IMR-90 (cell line): ENCODE results near the gene XIRP1. TPM values are rescaled to one million over a fixed set of nuclear protein-coding genes. Genes with fewer than 3 reads are reported as not detected.
A peak's percentile ranks its signal among the peaks of the same experiment; 100 is the strongest.

Source experiments
- ATAC-seq: fragments of 200-7000 bp; cut with Tn5 transposase; 2 replicates; pipeline ENCODE4 v1.9.1; 2020; ENCODE audit warnings: low read depth, mild to moderate bottlenecking, moderate library complexity
- BruUV-seq: library from RNA; stranded (reverse); fragments of 400-500 nt; replicated peaks from 2 replicates; lab custom pipeline; 2021; lab: Mats Ljungman, UMichigan
- CTCF ChIA-PET: fragments of 300-600 bp; formaldehyde crosslinking; extraction: SDS; loops from one replicate; lab custom pipeline; 2021; ENCODE audit warnings: antibody characterized with exemption; lab: Yijun Ruan, JAX
- POLR2A ChIA-PET: fragments of 300-600 bp; sonication (Branson Sonifier 250); formaldehyde crosslinking; loops from one replicate; lab custom pipeline; 2022; ENCODE audit warnings: antibody characterized with exemption; ENCODE audit not compliant: unreplicated experiment; lab: Charles Lee
- DNase-seq: peaks from one replicate; pipeline ENCODE4 v3.0.0; 2013
- H2AFZ ChIP-seq: replicated peaks from 2 replicates; pipeline ENCODE3; 2013; ENCODE audit warnings: low read length, mild to moderate bottlenecking; ENCODE audit not compliant: poor library complexity
- H2AK5ac ChIP-seq: 2 replicates; pipeline ENCODE4 v1.6.1; 2013; ENCODE audit warnings: low read depth, low read length, inconsistent platforms
- H2AK9ac ChIP-seq: replicated peaks from 2 replicates; pipeline ENCODE3; 2013; ENCODE audit warnings: mild to moderate bottlenecking, low read depth, low read length, moderate library complexity; ENCODE audit not compliant: poor library complexity
- H2BK120ac ChIP-seq: 2 replicates; pipeline ENCODE4 v1.6.1; 2013; ENCODE audit warnings: low read depth, low read length, inconsistent platforms
- H2BK15ac ChIP-seq: 3 replicates; pipeline ENCODE4 v1.6.1; 2013; ENCODE audit warnings: low read depth, low read length, inconsistent platforms
- H2BK20ac ChIP-seq: 2 replicates; pipeline ENCODE4 v1.6.1; 2013; ENCODE audit warnings: low read depth, mild to moderate bottlenecking, inconsistent platforms, low read length, moderate library complexity
- H2BK5ac ChIP-seq: 2 replicates; pipeline ENCODE4 v1.6.1; 2013; ENCODE audit warnings: mild to moderate bottlenecking, low read depth, low read length, inconsistent platforms; ENCODE audit not compliant: poor library complexity, severe bottlenecking
- H3K14ac ChIP-seq: replicated peaks from 2 replicates; pipeline ENCODE4 v1.6.1; 2013; ENCODE audit warnings: low read depth, low read length, inconsistent platforms
- H3K18ac ChIP-seq: 2 replicates; pipeline ENCODE4 v1.6.1; 2013; ENCODE audit warnings: low read depth, low read length, control low read depth
- H3K23ac ChIP-seq: 2 replicates; pipeline ENCODE4 v1.6.1; 2013; ENCODE audit warnings: low read depth, low read length, inconsistent platforms
- H3K27ac ChIP-seq: 2 replicates; pipeline ENCODE4 v1.5.1; 2013; ENCODE audit warnings: mild to moderate bottlenecking, control low read depth, low read length; ENCODE audit not compliant: insufficient read depth
- H3K27me3 ChIP-seq: 2 replicates; pipeline ENCODE4 v1.6.1; 2013; ENCODE audit warnings: low read length; ENCODE audit not compliant: control insufficient read depth, insufficient read depth
- H3K36me3 ChIP-seq: 2 replicates; pipeline ENCODE4 v1.6.1; 2013; ENCODE audit warnings: low read length, mixed read lengths; ENCODE audit not compliant: control insufficient read depth, insufficient read depth
- H3K4ac ChIP-seq: 2 replicates; pipeline ENCODE4 v1.6.1; 2013; ENCODE audit warnings: low read depth, low read length, inconsistent platforms
- H3K4me1 ChIP-seq: 2 replicates; pipeline ENCODE4 v1.6.1; 2013; ENCODE audit warnings: low read length, mixed read lengths; ENCODE audit not compliant: control insufficient read depth, insufficient read depth
- H3K4me2 ChIP-seq: 2 replicates; pipeline ENCODE4 v1.6.1; 2013; ENCODE audit warnings: low read depth, mild to moderate bottlenecking, control low read depth, low read length, moderate library complexity
- H3K4me3 ChIP-seq: 2 replicates; pipeline ENCODE4 v1.5.1; 2013; ENCODE audit warnings: low read depth, mild to moderate bottlenecking, control low read depth, low read length, moderate library complexity; ENCODE audit not compliant: insufficient read depth
- H3K56ac ChIP-seq: 2 replicates; pipeline ENCODE4 v1.6.1; 2013; ENCODE audit warnings: low read length, inconsistent platforms; ENCODE audit not compliant: insufficient read depth; ENCODE audit errors: extremely low read depth
- H3K79me1 ChIP-seq, 2 experiments: 2 replicates each; pipeline ENCODE4 v1.6.1; 2013; ENCODE audit warnings: low read length in 2 of 2, inconsistent platforms in 1 of 2, low read depth in 1 of 2
- H3K9ac ChIP-seq: 2 replicates; pipeline ENCODE4 v1.6.1; 2013; ENCODE audit warnings: low read depth, low read length, control low read depth
- H3K9me1 ChIP-seq: 2 replicates; pipeline ENCODE4 v1.6.1; 2013; ENCODE audit warnings: low read length, inconsistent platforms; ENCODE audit not compliant: insufficient read depth
- H3K9me3 ChIP-seq: 2 replicates; pipeline ENCODE4 v1.6.1; 2013; ENCODE audit warnings: low read length; ENCODE audit not compliant: control insufficient read depth, insufficient read depth
- H4K20me1 ChIP-seq: 2 replicates; pipeline ENCODE4 v1.6.1; 2013; ENCODE audit warnings: low read length, inconsistent platforms; ENCODE audit not compliant: insufficient read depth
- H4K5ac ChIP-seq: 2 replicates; pipeline ENCODE4 v1.6.1; 2013; ENCODE audit warnings: mild to moderate bottlenecking, low read depth, low read length, control low read depth
- H4K8ac ChIP-seq, 2 experiments: 2 replicates each; pipeline ENCODE4 v1.6.1; 2013; ENCODE audit warnings: low read depth in 2 of 2, low read length in 2 of 2, control low read depth in 1 of 2, inconsistent platforms in 1 of 2
- H4K91ac ChIP-seq: 2 replicates; pipeline ENCODE4 v1.6.1; 2013; ENCODE audit warnings: low read depth, low read length, inconsistent platforms; ENCODE audit not compliant: insufficient read depth
- CEBPB ChIP-seq: IDR thresholded peaks from 2 replicates; pipeline ENCODE4 v1.6.1; 2012; ENCODE audit warnings: low read depth, low read length, improper control_type of control experiment
- CHD1 ChIP-seq: IDR thresholded peaks from 2 replicates; pipeline ENCODE4 v1.6.1; 2012; ENCODE audit warnings: low read depth, low read length, improper control_type of control experiment
- FOS ChIP-seq: fragments of 150-350 bp; IDR thresholded peaks from 2 replicates; pipeline ENCODE4 v1.6.1; 2016; ENCODE audit warnings: low read depth, low read length
- MAFK ChIP-seq: IDR thresholded peaks from 2 replicates; pipeline ENCODE4 v1.6.1; 2012; ENCODE audit warnings: low read depth, low read length, improper control_type of control experiment
- MAZ ChIP-seq: IDR thresholded peaks from 2 replicates; pipeline ENCODE4 v1.6.1; 2012; ENCODE audit warnings: low read depth, mild to moderate bottlenecking, low read length, improper control_type of control experiment, moderate library complexity, borderline replicate concordance
- MXI1 ChIP-seq: IDR thresholded peaks from 2 replicates; pipeline ENCODE4 v1.6.1; 2012; ENCODE audit warnings: low read depth, mild to moderate bottlenecking, low read length, moderate library complexity, borderline replicate concordance
- NFE2L2 ChIP-seq: fragments of 150-350 bp; IDR thresholded peaks from 2 replicates; pipeline ENCODE4 v1.6.1; 2016; ENCODE audit warnings: low read depth, mild to moderate bottlenecking, low read length
- POLR2A ChIP-seq: IDR thresholded peaks from 2 replicates; pipeline ENCODE4 v1.6.1; 2012; ENCODE audit warnings: mild to moderate bottlenecking, low read depth, low read length
- RAD21 ChIP-seq: IDR thresholded peaks from 2 replicates; pipeline ENCODE4 v1.6.1; 2012; ENCODE audit warnings: low read length, improper control_type of control experiment
- RCOR1 ChIP-seq: IDR thresholded peaks from 2 replicates; pipeline ENCODE4 v1.6.1; 2012; ENCODE audit warnings: mild to moderate bottlenecking, low read length, improper control_type of control experiment; ENCODE audit not compliant: insufficient replicate concordance
- RFX5 ChIP-seq: IDR thresholded peaks from 2 replicates; pipeline ENCODE4 v1.8.0; 2012; ENCODE audit warnings: low read depth, mild to moderate bottlenecking, low read length, moderate library complexity
- SMC3 ChIP-seq: fragments of 150-350 bp; IDR thresholded peaks from 2 replicates; pipeline ENCODE4 v1.6.1; 2016; ENCODE audit warnings: low read depth, mild to moderate bottlenecking, antibody characterized with exemption, low read length, moderate library complexity
- USF2 ChIP-seq: fragments of 150-350 bp; IDR thresholded peaks from 2 replicates; pipeline ENCODE4 v1.6.1; 2017; ENCODE audit warnings: mild to moderate bottlenecking, antibody characterized with exemption, low read length, low read depth
- WGBS, 2 experiments: methylation state at CpG; one replicate each; pipeline versions ENCODE4 v1.1.5 to v1.1.7; 2013; ENCODE audit warnings: missing lambda C conversion rate in 2 of 2; ENCODE audit not compliant: insufficient read length in 1 of 2; ENCODE audit errors: extremely low coverage in 2 of 2; 5-methylcytosine and 5-hydroxymethylcytosine counted together
- dilution Hi-C: fragments of 300-500 bp; cut with HindIII; formaldehyde crosslinking; loops from one replicate; pipeline ENCODE4 v1.14.3; 2018; ENCODE audit warnings: low sequenced_read_pairs; ENCODE audit not compliant: unreplicated experiment
- in situ Hi-C: fragments of 300-500 bp; cut with MboI; formaldehyde crosslinking; loops from 3 replicates; pipeline ENCODE4 v1.14.3; 2019; ENCODE audit warnings: low sequenced_read_pairs, inconsistent platforms, mixed read lengths
- intact Hi-C: fragments of 100-400 bp; cut with micrococcal nuclease; formaldehyde crosslinking; loops from 2 replicates; pipeline ENCODE4 v1.10.0; 2022
- polyA plus RNA-seq, 3 experiments: library from polyadenylated mRNA; depleted of rRNA; stranded (reverse); fragments of >200 nt; gene quantifications; 2 replicates each; pipeline ENCODE4 v1.2.3, GENCODE V29; 2012; ENCODE audit warnings: low replicate concordance in 1 of 3
- total RNA-seq: library from RNA; depleted of rRNA; stranded (reverse); fragments of >200 nt; gene quantifications from 2 replicates; pipeline ENCODE4 v1.2.3, GENCODE V29; 2012
- TF ChIP-seq, protein P1 (sequence below): conservative IDR thresholded peaks from 2 replicates; pipeline ENCODE4 v1.5.1; 2012; ENCODE audit warnings: mild to moderate bottlenecking, low read depth, low read length, improper control_type of control experiment
- TF ChIP-seq, protein P2 (sequence below): fragments of 150-350 bp; IDR thresholded peaks from 2 replicates; pipeline ENCODE4 v1.6.1; 2016; ENCODE audit warnings: low read depth, mild to moderate bottlenecking, low read length, moderate library complexity, borderline replicate concordance

The XIRP1 gene
- total and polyA plus RNA-seq, 2 of the 4 experiments (the other 2 are of a cell fraction) = under 0.01 to 0.07 TPM

DNA sequence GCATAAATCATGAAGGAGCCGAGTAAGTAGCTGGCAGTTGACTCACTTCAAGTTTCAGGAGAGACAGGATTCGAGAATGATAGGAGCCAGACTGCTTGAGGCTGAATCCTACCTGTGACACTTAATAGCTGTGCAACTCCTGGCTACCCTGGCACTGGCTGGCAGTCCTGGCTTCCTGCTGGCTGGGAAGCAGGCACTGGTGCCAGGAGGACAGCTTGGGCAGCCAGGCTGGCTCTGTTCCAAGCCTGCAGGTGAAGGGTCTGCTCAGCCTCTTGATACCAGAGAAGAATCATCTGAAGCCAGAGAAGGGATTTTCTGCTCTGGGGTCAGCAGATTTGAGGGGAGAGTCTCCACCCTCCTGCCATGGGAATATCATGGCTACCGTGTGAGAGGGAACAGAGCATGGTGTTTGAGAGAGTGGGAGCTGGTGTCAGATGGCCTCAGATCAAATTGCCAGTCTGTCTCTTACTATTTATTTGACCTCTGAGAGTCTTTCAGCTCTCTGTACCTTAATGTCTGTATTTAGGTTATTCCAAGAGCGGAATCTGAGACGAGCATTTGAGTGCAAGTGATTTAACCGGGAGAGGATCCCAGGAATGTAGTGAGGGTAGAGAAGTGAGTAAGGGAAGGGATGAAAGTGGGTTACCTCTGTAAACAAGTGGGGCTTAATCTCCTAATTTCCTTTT is 4.4 kb upstream of the XIRP1 start:
- Histone ChIP-seq H3K18ac (no peak overlapping the region), H2BK15ac (no peak overlapping the region), H3K14ac (no peak overlapping the region), H2AK5ac (no peak overlapping the region; the same call in 1 of the 2 replicates), H3K27me3 (peaks cover 4% of the 10 kb centered on the region), H2AFZ (peak overlapping the region; percentile 49), H4K8ac (peak overlapping the region in 1 of 2 experiments; percentile 26; a peak in 1 of 4 replicates), H4K5ac (no peak overlapping the region), H3K27ac (no peak overlapping the region), H3K9me3 (no peaks in the 10 kb centered on the region), H2BK120ac (0 out of 2 replicates have a peak overlapping the region, but pooled peaks have one; percentile 21), H3K4me2 (no peak overlapping the region; the same call in 1 of the 2 replicates), H3K79me1 (no peaks in the 10 kb centered on the region), H2AK9ac (peak overlapping the region; percentile 70), H2BK20ac (no peak overlapping the region), H3K4ac (no peak overlapping the region), H4K91ac (no peak overlapping the region), H3K56ac (no peak overlapping the region), H3K9ac (no peak overlapping the region), H3K9me1 (peaks cover 2% of the 10 kb centered on the region; the same call in 1 of the 2 replicates), H2BK5ac (no peak overlapping the region), H3K4me1 (peaks cover 9% of the 10 kb centered on the region), H3K36me3 (no peaks in the 10 kb centered on the region), H3K4me3 (no peak overlapping the region), H3K23ac (no peak overlapping the region), H4K20me1 (no peaks in the 10 kb centered on the region)
- intact Hi-C loops (no loop called here), in situ Hi-C loops (no loop called here), dilution Hi-C loops (no loop called here)
- no TSS peak for BruUV-seq
- ChIA-PET POLR2A (no interaction called here), CTCF (no interaction called here)
- 30% methylated on average over 2 of the region's 6 CpGs; no CpG with 5 or more reads in 1 of the 2 experiments for WGBS, 2 experiments
- TF ChIP-seq, protein P1, sequence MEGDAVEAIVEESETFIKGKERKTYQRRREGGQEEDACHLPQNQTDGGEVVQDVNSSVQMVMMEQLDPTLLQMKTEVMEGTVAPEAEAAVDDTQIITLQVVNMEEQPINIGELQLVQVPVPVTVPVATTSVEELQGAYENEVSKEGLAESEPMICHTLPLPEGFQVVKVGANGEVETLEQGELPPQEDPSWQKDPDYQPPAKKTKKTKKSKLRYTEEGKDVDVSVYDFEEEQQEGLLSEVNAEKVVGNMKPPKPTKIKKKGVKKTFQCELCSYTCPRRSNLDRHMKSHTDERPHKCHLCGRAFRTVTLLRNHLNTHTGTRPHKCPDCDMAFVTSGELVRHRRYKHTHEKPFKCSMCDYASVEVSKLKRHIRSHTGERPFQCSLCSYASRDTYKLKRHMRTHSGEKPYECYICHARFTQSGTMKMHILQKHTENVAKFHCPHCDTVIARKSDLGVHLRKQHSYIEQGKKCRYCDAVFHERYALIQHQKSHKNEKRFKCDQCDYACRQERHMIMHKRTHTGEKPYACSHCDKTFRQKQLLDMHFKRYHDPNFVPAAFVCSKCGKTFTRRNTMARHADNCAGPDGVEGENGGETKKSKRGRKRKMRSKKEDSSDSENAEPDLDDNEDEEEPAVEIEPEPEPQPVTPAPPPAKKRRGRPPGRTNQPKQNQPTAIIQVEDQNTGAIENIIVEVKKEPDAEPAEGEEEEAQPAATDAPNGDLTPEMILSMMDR = no peak
- no peak for TF ChIP-seq CEBPB
- no peak for TF ChIP-seq SMC3
- no peak for TF ChIP-seq MAZ
- TF ChIP-seq RAD21 = no peak
- no peak for TF ChIP-seq MAFK
- TF ChIP-seq CHD1 = no peak
- no peak for TF ChIP-seq MXI1
- no peak for TF ChIP-seq USF2
- no peak for TF ChIP-seq NFE2L2
- TF ChIP-seq FOS = no peak
- TF ChIP-seq RCOR1 = no peak
- TF ChIP-seq, protein P2, sequence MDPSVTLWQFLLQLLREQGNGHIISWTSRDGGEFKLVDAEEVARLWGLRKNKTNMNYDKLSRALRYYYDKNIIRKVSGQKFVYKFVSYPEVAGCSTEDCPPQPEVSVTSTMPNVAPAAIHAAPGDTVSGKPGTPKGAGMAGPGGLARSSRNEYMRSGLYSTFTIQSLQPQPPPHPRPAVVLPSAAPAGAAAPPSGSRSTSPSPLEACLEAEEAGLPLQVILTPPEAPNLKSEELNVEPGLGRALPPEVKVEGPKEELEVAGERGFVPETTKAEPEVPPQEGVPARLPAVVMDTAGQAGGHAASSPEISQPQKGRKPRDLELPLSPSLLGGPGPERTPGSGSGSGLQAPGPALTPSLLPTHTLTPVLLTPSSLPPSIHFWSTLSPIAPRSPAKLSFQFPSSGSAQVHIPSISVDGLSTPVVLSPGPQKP = no peak
- TF ChIP-seq POLR2A = no peak
- no peak for TF ChIP-seq RFX5
- DNase-seq (peak; percentile 7), ATAC-seq (peak; percentile 46; the same call in 1 of the 2 replicates)
